Skeletal muscle cell (primary cell): ENCODE data around the gene ROPN1B.
A peak's percentile ranks its signal among the peaks of the same experiment; 100 is the strongest.
"Not testable (repeated sequence)": the region's sequence is repeated elsewhere in the genome, so short reads cannot be mapped to it uniquely, and the experiment has no call there.

ENCODE experiments used
- DNase-seq: peaks from one replicate; pipeline ENCODE4 v3.0.0-alpha.2; 2010; ENCODE audit warnings: low read depth
- H3K4me3 ChIP-seq: 2 replicates; pipeline ENCODE4 v1.5.1; 2011; ENCODE audit warnings: low read depth, mild to moderate bottlenecking, control low read depth, low read length, moderate library complexity

Gene ROPN1B

DNA sequence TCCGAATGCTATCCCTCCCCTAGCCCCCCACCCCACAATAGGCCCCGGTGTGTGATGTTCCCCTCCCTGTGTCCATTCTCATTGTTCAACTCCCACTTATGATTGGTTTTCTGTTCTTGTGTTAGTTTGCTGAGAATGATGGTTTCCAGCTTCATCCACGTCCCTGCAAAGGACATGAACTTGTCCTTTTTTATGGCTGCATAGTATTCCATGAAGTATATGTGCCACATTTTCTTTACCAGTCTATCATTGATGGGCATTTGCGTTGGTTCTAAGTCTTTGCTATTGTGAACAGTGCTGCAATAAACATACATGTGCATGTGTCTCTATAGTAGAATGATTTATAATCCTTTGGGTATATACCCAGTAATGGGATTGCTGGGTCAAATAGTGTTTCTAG, 12.0 kb upstream of the ROPN1B start:
- not testable (repeated sequence) for DNase-seq, H3K4me3 ChIP-seq

DNA sequence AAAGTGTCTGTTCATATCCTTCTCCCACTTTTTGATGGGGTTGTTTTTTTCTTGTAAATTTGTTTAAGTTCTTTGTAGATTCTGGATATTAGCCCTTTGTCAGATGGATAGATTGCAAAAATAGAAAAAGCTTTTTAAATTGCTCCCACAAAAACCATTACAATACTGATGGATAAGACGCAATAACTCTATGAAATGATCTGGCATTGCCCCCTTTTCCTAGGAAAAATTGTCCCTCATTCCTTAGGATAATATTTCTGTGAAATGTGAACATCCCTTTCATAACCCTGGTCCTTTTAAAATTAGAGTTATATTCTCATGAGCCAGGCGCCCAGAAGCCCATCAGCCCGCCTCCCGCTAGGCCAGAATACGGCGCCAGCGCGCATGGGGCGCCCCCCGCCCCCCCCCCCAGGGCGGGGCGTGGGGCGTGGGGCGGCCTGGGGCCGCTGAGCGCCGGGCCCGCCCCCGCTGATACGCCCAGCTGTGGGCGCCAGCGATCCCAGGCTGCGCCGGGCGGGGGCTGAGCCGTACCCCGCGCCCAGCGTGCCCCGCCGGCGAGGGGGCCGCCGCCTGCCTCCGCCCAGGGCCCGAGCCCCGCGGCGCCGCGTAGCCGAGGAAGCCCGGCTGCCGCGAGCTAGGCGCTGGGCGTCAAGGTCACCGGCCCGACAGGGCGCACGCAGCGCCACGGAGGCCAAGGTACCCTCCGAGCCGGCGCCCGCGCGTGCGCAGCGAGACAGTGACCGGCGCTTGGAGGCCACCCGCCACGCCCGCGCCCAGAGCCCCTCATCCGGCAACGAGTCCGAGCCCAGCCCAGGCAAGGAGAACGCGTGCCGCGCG, 11.1 kb upstream of the ROPN1B start:
- no peak for DNase-seq
- no peak overlapping the region for H3K4me3 ChIP-seq

DNA sequence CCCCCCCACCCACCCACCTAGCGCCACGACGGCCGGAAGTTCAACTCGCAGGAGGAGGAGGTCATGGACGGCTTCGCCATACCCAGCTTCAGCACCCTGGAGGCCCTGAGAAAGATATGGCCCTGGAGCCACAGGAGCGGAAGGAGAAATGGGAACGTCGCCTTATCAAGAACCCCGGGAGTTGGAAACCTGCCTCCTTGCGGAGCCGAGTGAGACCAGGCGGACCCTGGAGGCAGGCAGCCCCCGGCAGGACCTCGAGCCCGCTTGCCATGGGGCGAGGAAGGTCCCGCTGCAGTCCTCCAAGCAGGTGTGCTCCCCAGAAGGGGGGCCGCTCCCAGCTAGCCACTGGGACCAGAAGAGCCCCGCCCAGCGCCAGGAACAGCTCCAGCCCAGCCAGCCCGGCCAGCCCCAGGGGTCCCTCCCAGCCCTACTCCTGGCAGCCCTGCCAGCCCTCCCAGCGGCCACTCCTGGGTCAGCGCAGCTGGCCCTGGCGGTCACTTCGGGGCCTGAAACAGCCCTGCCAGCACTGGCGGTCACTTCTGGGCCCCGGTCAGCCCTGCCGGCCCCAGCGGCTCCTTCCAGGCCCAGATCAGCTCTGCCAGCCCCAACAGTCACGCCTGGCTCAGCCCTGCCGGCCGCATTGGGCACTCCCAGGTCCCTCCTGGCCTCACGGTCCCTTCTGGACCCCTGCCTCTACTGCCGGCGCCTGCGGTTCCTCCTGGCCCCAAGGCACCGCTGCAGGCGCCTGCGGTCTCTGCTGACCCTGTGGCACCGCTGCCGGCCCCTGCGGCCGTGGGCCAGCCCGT, 10.3 kb upstream of the ROPN1B start:
- H3K4me3 ChIP-seq: no peak overlapping the region
- no peak for DNase-seq

DNA sequence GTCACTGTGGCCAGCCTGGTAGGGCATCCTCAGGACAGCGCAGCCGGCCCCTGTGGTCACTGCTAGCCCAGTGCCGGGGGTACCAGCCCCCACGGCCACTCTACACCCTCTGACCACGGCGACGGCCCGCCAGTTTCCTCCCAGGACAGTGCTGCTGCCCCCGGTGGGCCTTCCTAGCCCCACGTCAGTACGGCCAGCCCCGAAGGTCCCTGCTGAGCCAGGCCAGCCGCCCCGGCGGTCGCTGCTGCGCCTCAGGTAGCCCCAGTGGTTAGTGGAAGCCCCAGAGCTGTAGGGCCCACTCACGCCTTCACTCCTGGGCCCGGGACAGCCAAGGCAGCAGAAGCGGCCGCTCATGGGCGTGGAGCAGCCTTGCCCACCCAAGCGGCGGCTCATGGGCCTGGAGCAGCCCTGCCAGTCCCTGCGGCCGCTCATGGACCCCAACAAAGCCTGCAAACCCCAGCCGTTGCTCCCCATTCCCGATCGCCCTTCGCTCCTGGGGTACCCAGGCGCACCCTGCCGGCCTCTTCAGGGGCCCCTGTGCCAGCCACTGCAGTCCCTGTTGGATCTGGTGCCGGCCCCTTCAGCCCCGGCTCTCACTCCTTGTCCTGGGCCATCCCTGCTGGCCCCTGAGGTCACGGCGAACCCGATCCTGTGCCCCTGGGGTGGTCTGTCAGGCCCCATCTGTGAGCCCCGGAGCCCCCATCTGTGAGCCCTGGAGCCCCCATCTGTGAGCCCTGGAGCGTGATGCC, 9.5 kb upstream of the ROPN1B start:
- no peak overlapping the region for H3K4me3 ChIP-seq
- DNase-seq: no peak

DNA sequence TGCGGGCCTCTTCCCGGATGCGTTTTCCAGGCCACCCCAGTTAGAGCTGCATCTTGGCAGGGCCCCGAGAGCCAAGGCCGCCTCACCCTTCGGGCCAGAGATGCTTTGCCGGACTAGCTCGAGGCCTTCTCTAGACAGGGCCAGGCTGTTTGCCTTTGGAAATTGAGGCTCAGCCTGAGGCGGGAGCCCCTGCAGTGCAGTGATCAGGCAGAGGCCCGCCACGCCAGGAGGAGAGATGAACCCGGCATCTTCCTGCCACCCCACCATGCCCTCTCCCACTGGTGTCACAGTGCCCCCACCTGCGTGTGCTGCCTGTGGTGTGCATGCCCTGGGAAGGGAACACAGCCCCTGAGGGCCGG, 8.9 kb upstream of the ROPN1B start:
- H3K4me3 ChIP-seq: no peak overlapping the region
- no peak for DNase-seq

DNA sequence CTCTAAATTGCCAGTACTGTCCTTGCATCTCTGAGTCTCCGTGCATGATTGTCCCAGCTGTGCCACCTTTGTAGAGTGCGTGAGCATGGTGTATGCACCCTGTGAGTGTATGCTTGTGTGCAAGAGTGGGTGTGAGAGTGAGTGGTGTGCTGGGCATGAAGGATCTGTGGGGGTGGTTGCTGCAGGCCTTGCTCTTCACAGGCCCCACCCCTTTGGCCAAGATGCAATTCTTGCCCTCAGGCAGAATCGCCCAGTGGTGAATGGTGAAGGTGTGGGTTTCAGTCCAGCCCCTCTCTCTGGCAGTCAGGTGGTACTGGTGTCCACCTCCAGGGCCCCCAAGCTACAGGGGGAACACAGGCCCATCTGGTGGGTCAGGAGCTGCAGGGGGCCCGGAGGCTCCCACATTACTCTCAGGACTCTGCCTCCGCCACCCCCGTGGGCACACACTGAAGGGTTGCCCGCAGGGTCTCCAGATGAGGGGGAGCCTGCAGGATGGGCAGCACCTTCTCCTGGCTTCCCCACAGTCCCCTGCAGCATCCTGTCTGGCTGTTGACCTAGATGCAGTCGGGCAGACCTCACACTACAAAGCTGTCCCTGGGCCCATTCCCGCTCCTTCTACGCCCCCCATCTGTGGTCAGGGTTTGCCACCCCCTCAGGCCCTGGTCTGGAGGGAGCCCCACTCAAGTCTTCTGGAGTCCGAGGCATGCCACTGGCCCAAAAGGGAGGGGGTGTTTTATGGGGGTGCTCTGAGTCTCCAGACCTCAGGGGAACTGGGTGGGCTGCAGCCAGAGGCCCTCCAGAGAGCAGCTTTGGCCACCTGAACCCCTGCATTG, 8.3 kb upstream of the ROPN1B start:
- no peak for DNase-seq

DNA sequence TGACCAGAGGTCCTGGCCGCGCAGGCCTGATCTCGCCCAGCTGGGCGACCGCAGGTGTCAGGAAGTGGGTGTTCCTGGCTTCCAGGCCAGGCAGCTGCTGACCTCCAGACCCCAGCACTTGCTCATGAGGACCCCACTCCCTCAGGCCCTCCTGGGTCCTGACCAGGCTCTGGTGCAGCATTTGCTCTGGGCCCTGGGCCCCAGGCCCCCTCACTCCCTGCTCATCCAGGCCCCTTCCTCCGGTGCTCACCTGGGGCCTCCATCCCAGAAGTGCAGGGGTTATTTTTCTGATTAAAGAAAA, 7.7 kb upstream of the ROPN1B start:
- H3K4me3 ChIP-seq: no peak overlapping the region
- no peak for DNase-seq

More for the DNA sequence above, 8.3 kb upstream of the ROPN1B start:
- H3K4me3 ChIP-seq: no peak overlapping the region

DNA sequence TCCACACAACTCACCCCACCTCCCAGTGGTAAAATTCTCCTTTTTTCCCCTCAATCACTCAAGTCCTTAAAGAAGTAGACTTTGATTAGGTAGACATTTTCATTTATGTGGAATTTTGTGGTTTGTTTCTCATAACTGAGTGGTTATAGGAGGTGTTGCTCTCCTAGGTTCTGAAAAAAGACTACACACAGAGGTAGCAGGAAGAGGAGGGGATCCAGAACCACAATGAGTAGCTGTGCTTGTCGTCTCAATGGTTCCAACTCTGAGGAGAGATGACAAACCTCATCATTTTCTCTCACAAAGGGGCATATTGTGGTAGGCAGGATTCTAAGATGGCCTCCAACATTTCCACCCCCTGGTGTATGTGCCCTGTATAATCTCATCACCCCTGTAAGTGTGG, 5.1 kb upstream of the ROPN1B start:
- not testable (repeated sequence) for H3K4me3 ChIP-seq, DNase-seq

DNA sequence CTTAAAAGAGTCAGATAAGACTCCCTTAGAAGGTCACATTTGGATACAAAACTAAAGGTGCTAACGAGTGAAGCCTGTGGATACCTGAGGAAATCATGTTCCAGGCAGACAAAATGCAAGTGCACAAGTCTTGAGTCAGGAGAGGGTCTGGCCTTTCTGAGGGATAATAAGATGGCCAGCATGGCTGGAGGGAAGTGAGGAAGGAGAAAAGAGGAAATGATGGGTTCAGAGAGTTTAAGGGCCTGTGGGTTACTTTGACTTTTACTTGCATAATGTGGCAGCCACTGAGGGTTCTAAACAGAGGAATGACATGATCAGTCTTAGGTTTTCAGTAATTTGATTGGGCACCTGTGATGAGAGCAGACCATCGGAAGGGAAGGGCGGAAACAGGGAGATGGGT, 3.5 kb upstream of the ROPN1B start:
- DNase-seq: no peak
- no peak overlapping the region for H3K4me3 ChIP-seq

DNA sequence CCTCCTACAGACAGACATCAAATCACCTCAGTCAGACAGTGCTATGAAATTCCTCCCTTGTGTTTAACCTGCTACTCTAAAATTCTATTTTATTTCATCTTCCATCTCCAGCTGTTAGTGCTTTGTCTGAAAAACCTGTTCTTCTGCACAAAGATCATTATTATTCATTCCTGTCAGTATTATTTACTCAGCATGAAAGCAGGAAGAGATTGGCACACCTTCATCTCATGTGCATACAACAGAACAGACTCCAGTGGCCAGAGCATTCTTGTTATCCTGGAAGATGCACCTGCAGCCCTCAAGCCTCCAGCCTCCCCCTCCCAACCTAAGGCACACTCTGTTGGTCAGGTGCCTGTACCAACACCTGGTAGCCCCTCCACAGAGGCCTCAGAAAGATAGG, 1.8 kb upstream of the ROPN1B start:
- H3K4me3 ChIP-seq: no peak overlapping the region
- DNase-seq: no peak

DNA sequence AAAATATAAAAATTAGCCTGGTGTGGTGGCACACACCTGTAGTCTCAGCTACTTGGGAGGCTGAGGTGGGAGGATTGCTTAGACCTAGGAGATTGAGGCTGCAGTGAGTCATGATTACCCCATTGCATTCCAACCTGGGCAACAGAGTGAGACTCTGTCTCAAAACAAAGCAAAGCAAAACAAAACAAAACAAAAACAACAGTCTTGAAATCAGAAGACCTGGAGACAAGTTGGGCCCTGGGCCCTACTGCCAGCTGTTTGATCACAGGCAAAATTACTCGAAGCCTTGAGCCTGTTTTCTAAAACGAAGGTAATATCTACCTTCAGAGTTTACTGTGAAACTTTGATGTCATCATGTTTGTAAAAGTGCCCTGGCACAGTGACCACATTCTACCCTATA, 857 bp upstream of the ROPN1B start:
- not testable (repeated sequence) for H3K4me3 ChIP-seq

DNA sequence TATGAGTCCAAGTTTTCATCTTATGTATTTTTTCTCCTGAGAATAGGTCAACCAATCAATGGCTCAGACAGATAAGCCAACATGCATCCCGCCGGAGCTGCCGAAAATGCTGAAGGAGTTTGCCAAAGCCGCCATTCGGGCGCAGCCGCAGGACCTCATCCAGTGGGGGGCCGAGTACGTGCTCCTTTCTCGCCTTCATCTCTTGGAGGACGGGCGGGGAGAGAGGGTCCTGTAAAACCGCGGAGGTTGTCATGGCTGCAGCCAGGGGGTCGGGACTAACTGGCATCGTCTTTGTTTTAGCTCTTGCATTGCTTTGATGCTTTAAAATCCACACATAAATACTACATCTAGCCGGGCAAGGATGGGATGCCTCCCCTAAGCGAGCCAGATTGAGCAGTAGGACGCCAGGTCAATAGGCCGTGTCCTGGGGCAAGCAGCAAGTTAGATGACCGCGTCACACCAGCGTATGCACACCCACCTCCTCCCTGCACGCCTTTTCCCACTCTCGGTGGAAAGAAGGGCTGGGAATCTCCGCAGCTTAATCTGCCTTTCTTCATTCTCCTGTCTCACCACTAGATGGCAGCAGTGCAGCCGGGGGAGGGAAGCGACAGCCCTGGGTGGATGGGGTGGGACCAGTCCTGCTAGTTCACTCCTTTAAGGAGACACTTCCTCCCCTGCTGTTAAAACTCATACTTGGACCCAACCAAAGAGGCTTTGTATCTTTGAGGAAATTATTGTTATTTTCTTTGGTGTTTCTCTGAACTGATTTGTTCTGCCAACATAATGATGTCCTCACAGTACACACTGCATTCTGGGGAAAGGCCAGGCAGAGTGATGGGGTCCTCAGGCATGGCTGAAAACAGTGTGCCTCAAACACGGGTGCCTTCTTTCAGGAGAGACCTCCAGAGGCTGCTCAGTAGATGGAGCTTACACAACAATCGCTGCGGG, 3.3 kb downstream of the ROPN1B start:
- DNase-seq: not testable (repeated sequence)
- H3K4me3 ChIP-seq: peak overlapping the region; percentile 47

More for the DNA sequence above, 857 bp upstream of the ROPN1B start:
- not testable (repeated sequence) for DNase-seq

DNA sequence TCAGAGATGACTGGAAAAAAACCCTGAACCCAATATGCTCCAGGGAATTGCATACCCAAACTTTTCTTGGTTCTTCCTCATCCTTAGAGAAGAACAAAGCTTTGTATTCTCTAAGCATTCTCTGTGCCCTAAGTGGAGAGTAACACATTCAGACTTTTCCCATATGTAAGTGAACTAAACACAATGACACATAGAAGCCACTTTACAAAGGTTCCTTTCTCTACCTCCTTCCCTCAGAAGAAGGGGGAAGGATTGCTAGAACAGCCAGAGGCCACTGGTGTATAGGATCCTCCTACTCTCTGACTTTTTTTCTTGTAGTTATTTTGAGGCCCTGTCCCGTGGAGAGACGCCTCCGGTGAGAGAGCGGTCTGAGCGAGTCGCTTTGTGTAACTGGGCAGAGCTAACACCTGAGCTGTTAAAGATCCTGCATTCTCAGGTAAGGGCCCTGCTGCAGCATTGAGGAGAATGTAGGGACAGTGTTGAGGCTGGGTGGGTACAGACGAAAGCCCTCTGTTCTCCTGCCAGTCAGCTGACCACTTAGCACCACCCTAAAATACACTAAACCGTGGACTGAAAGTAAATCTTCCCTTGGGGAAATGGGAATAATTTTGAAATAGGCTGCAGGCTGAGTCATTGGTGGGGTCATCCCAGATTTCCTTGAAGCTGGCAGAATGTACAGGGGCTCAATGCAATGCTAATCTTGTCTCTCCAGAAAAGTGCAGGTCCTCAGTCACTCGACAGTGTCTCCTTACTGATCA, 6.4 kb downstream of the ROPN1B start:
- H3K4me3 ChIP-seq: not testable (repeated sequence)
- peak; percentile 11 for DNase-seq

DNA sequence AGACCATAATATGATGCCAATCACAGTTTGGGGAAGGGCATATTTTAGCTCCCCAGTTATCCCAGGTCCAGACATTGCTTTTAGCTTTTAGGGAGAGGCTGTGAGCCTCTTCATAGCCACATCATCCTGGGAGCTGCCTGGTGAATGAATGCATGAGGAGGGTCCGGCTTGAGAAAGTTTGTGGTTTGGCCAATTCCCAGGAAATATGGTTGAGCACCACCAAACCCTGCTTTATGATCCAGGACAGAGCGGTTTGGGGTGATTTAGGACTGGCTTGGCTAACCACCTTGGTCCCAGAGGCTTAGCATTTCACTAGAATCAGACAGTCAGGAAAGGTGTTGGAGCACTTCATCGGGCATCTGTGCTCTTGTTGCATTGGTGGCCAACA, 7.0 kb downstream of the ROPN1B start:
- not testable (repeated sequence) for DNase-seq, H3K4me3 ChIP-seq

DNA sequence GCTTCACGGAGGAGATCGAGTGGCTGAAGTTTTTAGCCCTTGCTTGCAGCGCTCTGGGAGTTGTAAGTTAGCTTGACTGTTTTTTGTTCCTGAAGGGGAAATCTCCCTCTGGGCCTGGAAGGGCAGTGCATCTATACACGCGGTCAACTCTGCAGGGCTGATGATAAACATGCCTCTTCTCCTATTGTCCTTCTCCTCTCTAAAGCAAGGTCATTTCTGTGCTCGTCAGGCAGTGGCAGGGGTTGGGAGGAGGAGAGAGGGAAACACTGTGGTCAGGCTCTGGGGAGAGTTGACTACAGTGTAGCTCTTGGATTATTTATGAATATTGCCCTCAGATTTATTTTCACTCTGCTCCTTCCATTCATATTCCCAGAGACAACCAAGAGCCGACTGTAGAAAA, 8.1 kb downstream of the ROPN1B start:
- not testable (repeated sequence) for DNase-seq, H3K4me3 ChIP-seq

DNA sequence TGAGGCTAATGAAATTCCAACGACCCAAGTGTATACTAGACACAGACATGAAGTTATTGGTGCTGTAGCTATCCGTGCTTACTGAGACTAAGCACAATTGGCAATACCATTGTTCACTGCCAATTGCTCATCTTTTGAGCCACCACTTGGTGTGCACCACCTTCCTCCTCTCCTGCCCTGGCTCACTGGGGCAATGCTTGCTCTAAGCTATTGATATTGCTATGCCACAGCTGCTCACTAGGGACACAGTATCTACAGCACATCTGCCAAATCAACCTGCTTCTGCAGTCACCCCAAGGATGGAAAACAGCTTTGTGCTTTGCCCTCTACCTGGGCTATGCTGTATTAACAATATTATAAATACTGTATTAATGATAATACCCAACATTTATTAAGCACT, 16.0 kb downstream of the ROPN1B start:
- H3K4me3 ChIP-seq, DNase-seq: not testable (repeated sequence)

DNA sequence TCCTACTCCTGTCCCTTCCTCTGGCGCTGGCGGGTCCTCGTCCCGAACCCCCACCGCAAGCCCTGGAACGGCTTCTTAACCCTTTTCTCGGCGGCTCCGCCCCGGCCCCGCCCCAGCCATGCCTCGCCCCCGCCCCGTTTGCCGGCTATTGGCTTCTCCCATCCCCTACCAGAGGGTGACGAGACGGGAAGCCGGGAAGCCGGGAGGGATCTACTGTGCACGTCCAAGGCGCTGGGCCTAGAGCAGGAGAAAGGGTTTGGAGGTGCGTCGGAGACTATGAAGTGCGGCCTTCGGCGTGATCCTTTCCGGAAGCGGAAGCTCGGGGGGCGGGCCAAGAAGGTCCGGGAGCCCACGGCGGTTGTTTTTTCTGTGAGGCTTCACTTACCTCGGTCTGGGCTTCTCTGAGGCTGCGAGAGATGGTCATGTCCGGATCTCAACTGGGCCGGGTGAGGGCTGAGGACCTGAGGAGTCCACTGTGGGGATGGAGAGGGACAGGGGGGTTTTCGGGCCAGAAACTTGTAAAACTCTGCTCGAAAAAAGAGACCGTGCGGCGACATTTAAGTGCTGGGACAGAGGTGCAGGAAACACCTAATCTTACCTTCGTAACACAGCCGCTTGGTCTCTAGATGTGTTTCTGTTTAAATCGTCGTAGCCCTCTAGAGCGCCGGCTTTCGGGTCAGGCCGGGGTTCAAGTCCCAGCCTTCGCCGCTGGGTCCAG, 21.4 kb downstream of the ROPN1B start:
- peak; percentile 80 for DNase-seq

More for the DNA sequence above, 21.4 kb downstream of the ROPN1B start:
- H3K4me3 ChIP-seq: peak overlapping the region; percentile 80
